NB4 (cell line): Measurements from ENCODE around the gene DAAM1.

Source experiments
- DNase-seq: peaks from one replicate; pipeline ENCODE4 v3.0.0; 2010; ENCODE audit warnings: low read depth
- H3K4me3 ChIP-seq: one replicate; pipeline ENCODE4 v1.5.1; 2011; ENCODE audit warnings: mild to moderate bottlenecking, low read depth, low read length, moderate library complexity
- CTCF ChIP-seq: IDR thresholded peaks from one replicate; pipeline ENCODE4 v1.5.1; 2012; ENCODE audit warnings: low read depth, low read length
- MYC ChIP-seq: IDR thresholded peaks from 2 replicates; pipeline ENCODE4 v1.6.1; 2011; ENCODE audit warnings: low read depth, low read length
- POLR2A ChIP-seq: IDR thresholded peaks from 2 replicates; pipeline ENCODE4 v1.6.1; 2011; ENCODE audit warnings: mild to moderate bottlenecking; ENCODE audit not compliant: insufficient read length; ENCODE audit errors: extremely low read depth
- TF ChIP-seq, protein P1 (sequence below): IDR thresholded peaks from 2 replicates; pipeline ENCODE4 v1.6.1; 2011; ENCODE audit warnings: low read depth, low read length

Gene DAAM1

DNA sequence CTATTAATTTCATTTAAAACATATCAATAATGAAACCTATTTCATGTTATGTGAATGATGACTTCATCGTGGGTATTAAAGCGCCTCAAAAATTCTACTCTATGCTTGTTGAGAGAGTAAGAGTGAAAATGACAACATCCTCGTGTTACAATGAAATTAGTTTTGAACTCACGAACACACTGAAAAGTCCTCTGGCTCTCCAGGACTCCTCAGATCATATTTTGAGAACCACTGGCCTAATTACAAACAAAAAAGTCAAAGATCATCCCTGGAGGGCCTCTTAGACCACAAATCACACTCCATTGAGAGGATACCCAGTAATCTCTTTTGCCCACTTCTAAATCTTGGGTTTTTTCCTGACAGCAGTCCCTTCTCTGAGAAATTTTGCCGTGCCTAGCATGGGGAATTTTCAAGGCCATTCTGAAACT lies 19.1 kb downstream of the DAAM1 start:
- H3K4me3 ChIP-seq, result no peak overlapping the region
- TF ChIP-seq, protein P1, sequence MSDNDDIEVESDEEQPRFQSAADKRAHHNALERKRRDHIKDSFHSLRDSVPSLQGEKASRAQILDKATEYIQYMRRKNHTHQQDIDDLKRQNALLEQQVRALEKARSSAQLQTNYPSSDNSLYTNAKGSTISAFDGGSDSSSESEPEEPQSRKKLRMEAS, result no peak
- TF ChIP-seq MYC (no peak), POLR2A (no peak), CTCF (no peak)
- DNase-seq, result no peak

GRCh38 chr14:59208224-59208814 lies 19.9 kb downstream of the DAAM1 start:
- H3K4me3 ChIP-seq, result no peak overlapping the region
- TF ChIP-seq CTCF, result no peak
- TF ChIP-seq, protein P1, result no peak
- no peak for TF ChIP-seq POLR2A
- TF ChIP-seq MYC, result no peak
- DNase-seq, result no peak

GRCh38 chr14:59208954-59209353 lies 20.5 kb downstream of the DAAM1 start:
- TF ChIP-seq POLR2A, result no peak
- TF ChIP-seq, protein P1, result no peak
- TF ChIP-seq MYC, result no peak
- no peak for TF ChIP-seq CTCF
- no peak for DNase-seq
- H3K4me3 ChIP-seq, result no peak overlapping the region

DNA sequence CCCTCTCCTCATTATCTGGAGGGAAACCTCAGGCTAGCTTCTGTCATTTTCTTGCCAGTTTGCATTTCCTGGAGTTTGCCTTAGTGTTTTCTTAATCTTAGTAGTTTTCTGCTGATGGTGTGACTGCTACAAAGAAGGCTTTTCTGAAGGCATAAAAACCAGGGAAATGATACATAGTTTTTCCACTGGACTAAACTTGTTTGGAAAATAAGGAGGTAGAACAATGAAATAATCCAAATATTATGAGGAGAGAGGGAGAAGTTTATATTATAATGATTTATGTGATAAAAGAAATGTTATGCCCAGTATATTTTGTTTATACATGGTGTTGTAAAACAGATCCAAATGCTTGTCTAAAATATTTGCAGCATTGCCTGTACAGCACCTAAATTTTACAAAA lies 22.2 kb downstream of the DAAM1 start:
- H3K4me3 ChIP-seq, result no peak overlapping the region
- TF ChIP-seq MYC (no peak), CTCF (no peak), POLR2A (no peak)
- TF ChIP-seq, protein P1, result no peak
- no peak for DNase-seq

DNA sequence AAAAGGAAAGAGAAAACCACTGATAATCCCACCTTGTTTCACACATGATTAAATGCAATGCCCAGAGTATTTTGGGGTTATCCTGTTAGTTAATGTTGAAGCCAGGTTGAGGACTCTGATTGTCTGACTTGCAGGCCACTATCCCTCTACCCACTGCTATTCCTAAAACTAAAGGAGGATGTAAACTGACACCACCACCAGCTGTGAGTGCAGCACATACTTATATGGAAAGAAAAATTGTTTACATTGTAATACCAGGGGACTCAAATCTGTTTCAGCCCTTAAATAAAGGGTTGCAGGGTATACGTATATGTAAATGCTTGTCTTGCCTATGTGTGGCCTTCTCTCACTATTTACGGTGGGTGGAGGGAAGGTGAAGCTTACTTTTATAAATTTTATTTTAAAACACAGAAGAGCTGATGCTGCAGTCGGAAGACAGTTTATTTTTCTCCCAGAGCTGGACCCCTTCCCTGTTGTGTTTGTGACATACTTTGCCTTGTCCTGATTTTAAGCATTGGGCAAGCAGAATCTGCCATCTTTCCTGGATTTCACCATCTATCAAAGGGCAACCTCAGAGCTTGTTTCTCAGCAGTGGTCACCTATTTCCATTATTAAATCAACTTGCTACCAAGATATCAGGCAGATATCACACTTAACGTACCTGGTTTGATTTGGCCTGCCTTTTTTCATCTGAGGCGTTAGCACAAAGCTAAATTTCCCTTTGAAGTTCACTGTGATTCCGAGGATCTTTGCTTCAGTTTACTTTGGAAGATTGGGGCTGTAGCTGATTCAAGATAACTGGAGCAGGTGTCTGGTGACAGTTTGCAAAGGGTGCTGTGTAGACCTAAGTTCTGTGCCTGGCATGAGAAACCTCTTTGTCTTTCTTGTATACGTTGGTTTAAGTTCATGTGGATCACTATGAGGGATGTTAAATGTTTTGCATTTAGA lies 25.2 kb downstream of the DAAM1 start:
- TF ChIP-seq MYC (no peak), CTCF (no peak), POLR2A (no peak)
- DNase-seq, result no peak
- H3K4me3 ChIP-seq, result no peak overlapping the region
